Measurements from ENCODE around the gene MAVS.

DNA sequence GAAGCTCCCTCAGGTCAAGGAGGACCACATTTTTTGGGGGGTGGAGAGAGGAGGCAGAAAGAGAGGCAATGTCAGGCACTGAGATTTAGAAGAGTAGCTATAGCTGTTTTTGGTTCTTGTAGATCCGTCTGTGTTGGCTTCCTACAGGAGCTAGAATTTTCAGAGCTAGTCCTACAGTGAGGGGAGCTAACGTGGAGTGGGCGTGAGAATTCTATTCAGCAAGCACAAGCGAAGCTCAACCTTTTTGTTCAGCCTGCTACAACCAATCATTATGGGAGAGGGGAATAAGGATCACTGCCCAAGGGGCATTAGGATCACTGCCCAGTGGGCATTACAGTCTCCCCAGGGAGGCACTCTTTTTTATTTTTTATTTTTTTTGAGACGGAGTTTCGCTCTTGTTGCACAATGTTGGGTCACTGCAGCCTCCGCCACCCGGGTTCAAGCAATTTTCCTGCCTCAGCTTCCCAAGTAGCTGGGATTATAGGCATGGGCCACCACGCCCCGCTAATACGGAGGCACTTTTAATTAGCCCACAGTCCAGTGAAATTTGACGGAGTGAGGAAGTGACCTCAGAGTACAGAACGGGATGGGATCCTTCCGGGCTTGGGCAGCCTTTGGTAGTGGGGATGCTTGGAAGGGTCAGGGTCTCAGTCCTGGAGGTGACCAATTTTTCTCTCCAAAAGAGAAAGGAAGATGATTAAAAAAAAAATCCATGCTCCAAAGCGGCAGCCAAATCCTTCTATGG lies 41.4 kb downstream of the MAVS start:
- TF ChIP-seq, protein P1, sequence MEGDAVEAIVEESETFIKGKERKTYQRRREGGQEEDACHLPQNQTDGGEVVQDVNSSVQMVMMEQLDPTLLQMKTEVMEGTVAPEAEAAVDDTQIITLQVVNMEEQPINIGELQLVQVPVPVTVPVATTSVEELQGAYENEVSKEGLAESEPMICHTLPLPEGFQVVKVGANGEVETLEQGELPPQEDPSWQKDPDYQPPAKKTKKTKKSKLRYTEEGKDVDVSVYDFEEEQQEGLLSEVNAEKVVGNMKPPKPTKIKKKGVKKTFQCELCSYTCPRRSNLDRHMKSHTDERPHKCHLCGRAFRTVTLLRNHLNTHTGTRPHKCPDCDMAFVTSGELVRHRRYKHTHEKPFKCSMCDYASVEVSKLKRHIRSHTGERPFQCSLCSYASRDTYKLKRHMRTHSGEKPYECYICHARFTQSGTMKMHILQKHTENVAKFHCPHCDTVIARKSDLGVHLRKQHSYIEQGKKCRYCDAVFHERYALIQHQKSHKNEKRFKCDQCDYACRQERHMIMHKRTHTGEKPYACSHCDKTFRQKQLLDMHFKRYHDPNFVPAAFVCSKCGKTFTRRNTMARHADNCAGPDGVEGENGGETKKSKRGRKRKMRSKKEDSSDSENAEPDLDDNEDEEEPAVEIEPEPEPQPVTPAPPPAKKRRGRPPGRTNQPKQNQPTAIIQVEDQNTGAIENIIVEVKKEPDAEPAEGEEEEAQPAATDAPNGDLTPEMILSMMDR (IDR thresholded peaks at IDR 0.05; ENCODE audit: low read length) = no peak
- TF ChIP-seq EZH2 (optimal IDR thresholded peaks at IDR 0.05; ENCODE audit: low read depth, low read length) (no peak), EZH2phosphoT487 (IDR thresholded peaks at IDR 0.05; ENCODE audit: low read length) (no peak)
